H9 (cell line): ENCODE measurements around the gene TSC2. TPM values are rescaled to one million over a fixed set of nuclear protein-coding genes. Genes with fewer than 3 reads are reported as not detected.
"Not testable (repeated sequence)": the region's sequence is repeated elsewhere in the genome, so short reads cannot be mapped to it uniquely, and the experiment has no call there.

Experiments
- DNase-seq: peaks from one replicate; pipeline ENCODE4 v3.0.0-alpha.2; 2017
- H2AFZ ChIP-seq: one replicate; pipeline ENCODE4 v1.6.1; 2013; ENCODE audit warnings: mild to moderate bottlenecking, low read length, control low read depth, moderate library complexity
- H2AK5ac ChIP-seq: 2 replicates; pipeline ENCODE4 v1.6.1; 2013; ENCODE audit warnings: low read length, control low read depth, mixed read lengths; ENCODE audit not compliant: insufficient read length
- H2BK120ac ChIP-seq: one replicate; pipeline ENCODE4 v1.6.1; 2013; ENCODE audit warnings: low read depth, mild to moderate bottlenecking, low read length, control low read depth, inconsistent platforms; ENCODE audit not compliant: poor library complexity, severe bottlenecking
- H2BK12ac ChIP-seq: 2 replicates; pipeline ENCODE4 v1.6.1; 2013; ENCODE audit warnings: low read length, control low read depth, mixed read lengths, low read depth; ENCODE audit not compliant: insufficient read length
- H2BK15ac ChIP-seq: 2 replicates; pipeline ENCODE4 v1.6.1; 2013; ENCODE audit warnings: low read depth, low read length, control low read depth
- H2BK20ac ChIP-seq: one replicate; pipeline ENCODE4 v1.6.1; 2013; ENCODE audit warnings: low read depth, mild to moderate bottlenecking, low read length, control low read depth, inconsistent platforms; ENCODE audit not compliant: poor library complexity, severe bottlenecking
- H2BK5ac ChIP-seq: 2 replicates; pipeline ENCODE4 v1.6.1; 2013; ENCODE audit warnings: low read length, control low read depth, mixed read lengths; ENCODE audit not compliant: insufficient read length
- H3K14ac ChIP-seq: 2 replicates; pipeline ENCODE4 v1.6.1; 2013; ENCODE audit warnings: low read length, control low read depth; ENCODE audit not compliant: insufficient read depth
- H3K18ac ChIP-seq: 2 replicates; pipeline ENCODE4 v1.6.1; 2013; ENCODE audit warnings: low read depth, mild to moderate bottlenecking, mixed read lengths, low read length, control low read depth; ENCODE audit not compliant: insufficient read length
- H3K23ac ChIP-seq: 2 replicates; pipeline ENCODE4 v1.6.1; 2013; ENCODE audit warnings: low read length, control low read depth, mixed read lengths, low read depth; ENCODE audit not compliant: insufficient read length
- H3K23me2 ChIP-seq: 2 replicates; pipeline ENCODE4 v1.6.1; 2013; ENCODE audit warnings: low read depth, mild to moderate bottlenecking, mixed read lengths, low read length, control low read depth; ENCODE audit not compliant: insufficient read length, poor library complexity, severe bottlenecking
- H3K27ac ChIP-seq: 2 replicates; pipeline ENCODE4 v1.5.1; 2013; ENCODE audit warnings: low read length, control low read depth, mixed read lengths, low read depth; ENCODE audit not compliant: insufficient read length
- H3K27me3 ChIP-seq: 2 replicates; pipeline ENCODE4 v1.6.1; 2013; ENCODE audit warnings: low read length, control low read depth, inconsistent platforms; ENCODE audit not compliant: insufficient read depth
- H3K4ac ChIP-seq: 2 replicates; pipeline ENCODE4 v1.6.1; 2013; ENCODE audit warnings: low read depth, mild to moderate bottlenecking, control low read depth, inconsistent platforms, low read length, moderate library complexity
- H3K4me1 ChIP-seq: 2 replicates; pipeline ENCODE4 v1.6.1; 2013; ENCODE audit warnings: low read length, control low read depth, inconsistent platforms; ENCODE audit not compliant: insufficient read depth
- H3K4me2 ChIP-seq: 2 replicates; pipeline ENCODE4 v1.6.1; 2013; ENCODE audit warnings: low read length, control low read depth, mixed read lengths; ENCODE audit not compliant: insufficient read length, insufficient read depth
- H3K56ac ChIP-seq: 2 replicates; pipeline ENCODE4 v1.6.1; 2013; ENCODE audit warnings: low read depth, mild to moderate bottlenecking, mixed read lengths, low read length, control low read depth; ENCODE audit not compliant: insufficient read length
- H3K79me1 ChIP-seq: 2 replicates; pipeline ENCODE4 v1.6.1; 2013; ENCODE audit warnings: low read depth, mild to moderate bottlenecking, moderate library complexity, low read length, control low read depth, inconsistent platforms; ENCODE audit not compliant: insufficient read depth, poor library complexity, severe bottlenecking
- H3K79me2 ChIP-seq: 2 replicates; pipeline ENCODE4 v1.6.1; 2013; ENCODE audit warnings: low read length, control low read depth, inconsistent platforms; ENCODE audit not compliant: insufficient read depth
- H3K9ac ChIP-seq: 2 replicates; pipeline ENCODE4 v1.6.1; 2013; ENCODE audit warnings: low read length, control low read depth, mixed read lengths; ENCODE audit not compliant: insufficient read length; ENCODE audit errors: extremely low read depth
- H3K9me3 ChIP-seq: one replicate; pipeline ENCODE4 v1.6.1; 2013; ENCODE audit warnings: low read depth, low read length, inconsistent platforms; ENCODE audit not compliant: control insufficient read depth
- H3T11ph ChIP-seq: one replicate; pipeline ENCODE4 v1.6.1; 2013; ENCODE audit warnings: mild to moderate bottlenecking, low read length, control low read depth, inconsistent platforms
- H4K20me1 ChIP-seq: one replicate; pipeline ENCODE4 v1.6.1; 2013; ENCODE audit not compliant: control insufficient read depth, insufficient read length, insufficient read depth
- H4K5ac ChIP-seq: 2 replicates; pipeline ENCODE4 v1.6.1; 2013; ENCODE audit warnings: low read depth, mild to moderate bottlenecking, mixed read lengths, low read length, control low read depth; ENCODE audit not compliant: insufficient read length
- H4K8ac ChIP-seq: replicated peaks from 2 replicates; pipeline ENCODE4 v1.6.1; 2013; ENCODE audit warnings: low read length, control low read depth, mixed read lengths, low read depth; ENCODE audit not compliant: insufficient read length
- H4K91ac ChIP-seq: 2 replicates; pipeline ENCODE4 v1.6.1; 2013; ENCODE audit warnings: low read depth, mild to moderate bottlenecking, moderate library complexity, mixed read lengths, low read length, control low read depth; ENCODE audit not compliant: insufficient read length
- H3K27ac Mint-ChIP-seq, 3 experiments: 2 replicates in 2 of 3; 3 replicates in 1 of 3; pipeline ENCODE4 v1.8.0; 2020 to 2021; ENCODE audit warnings: mixed read lengths in 3 of 3, mild to moderate bottlenecking in 1 of 3, moderate library complexity in 1 of 3
- H3K27me3 Mint-ChIP-seq: 2 replicates; pipeline ENCODE4 v1.8.0; 2021; ENCODE audit warnings: low read depth, mild to moderate bottlenecking, moderate library complexity, mixed read lengths
- H3K36me3 Mint-ChIP-seq, 3 experiments: 2 replicates in 2 of 3; 3 replicates in 1 of 3; pipeline ENCODE4 v1.8.0; 2020 to 2021; ENCODE audit warnings: low read depth in 3 of 3, mixed read lengths in 3 of 3; ENCODE audit not compliant: insufficient read depth in 1 of 3
- H3K4me1 Mint-ChIP-seq, 2 experiments: 2 replicates each; pipeline ENCODE4 v1.8.0; 2020; ENCODE audit warnings: mixed read lengths in 2 of 2
- H3K4me3 Mint-ChIP-seq, 2 experiments: 2 replicates in 1 of 2; 3 replicates in 1 of 2; pipeline ENCODE4 v1.8.0; 2020 to 2021; ENCODE audit warnings: mild to moderate bottlenecking in 2 of 2, mixed read lengths in 2 of 2, moderate library complexity in 1 of 2
- H3K9me3 Mint-ChIP-seq, 2 experiments: 2 replicates in 1 of 2; 3 replicates in 1 of 2; pipeline ENCODE4 v1.8.0; 2020; ENCODE audit warnings: mild to moderate bottlenecking in 2 of 2, mixed read lengths in 2 of 2, moderate library complexity in 1 of 2
- WGBS: extraction: QIAGEN DNeasy Blood & Tissue Kit; methylation state at CpG from one replicate; pipeline ENCODE4 v1.1.7; 2013; ENCODE audit warnings: missing lambda C conversion rate, low lambda C conversion rate, mixed read lengths; ENCODE audit not compliant: insufficient read length; ENCODE audit errors: extremely low coverage; 5-methylcytosine and 5-hydroxymethylcytosine counted together
- total RNA-seq: library from RNA; stranded (reverse); gene quantifications from 2 replicates; pipeline ENCODE4 v1.2.1, GENCODE V29; 2021

Gene TSC2
- total RNA-seq, 1 experiment from 2014 or later: 122 TPM

DNA sequence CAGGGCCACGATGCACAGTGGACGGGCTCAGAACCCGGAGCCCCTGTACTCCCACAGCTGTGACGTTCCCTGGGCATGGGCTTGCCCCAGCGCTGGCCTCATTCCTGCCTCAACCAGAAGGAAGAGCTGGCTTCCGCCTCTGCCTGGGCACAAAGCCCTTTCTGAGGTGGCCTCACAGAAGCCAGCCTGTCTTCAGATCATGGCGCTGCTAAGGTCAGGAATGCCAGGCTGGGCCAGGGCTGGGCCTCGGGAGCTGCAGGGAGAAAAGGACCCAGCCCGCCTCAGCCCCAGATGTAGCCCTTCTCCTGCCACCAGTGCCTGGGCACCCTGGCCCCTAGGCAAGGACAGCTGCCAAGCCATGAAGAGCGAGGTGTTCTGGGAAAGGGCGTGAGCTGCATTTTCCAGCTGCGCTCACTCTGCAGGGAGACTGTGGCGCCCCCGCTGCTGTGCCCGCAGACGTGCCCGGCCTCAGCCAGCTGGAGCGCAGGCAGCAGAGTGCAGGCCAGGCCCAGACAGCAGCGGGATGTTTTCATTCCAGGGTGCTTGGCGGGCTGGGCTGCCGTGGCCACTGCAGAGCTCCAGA is 78.5 kb downstream of the TSC2 start:
- H4K20me1 ChIP-seq, H3K27me3 Mint-ChIP-seq, H3K36me3 Mint-ChIP-seq, H3K18ac ChIP-seq, H3K4ac ChIP-seq, H3K9ac ChIP-seq, H3K4me2 ChIP-seq, H3K9me3 ChIP-seq, H3T11ph ChIP-seq, H3K27ac Mint-ChIP-seq, H3K14ac ChIP-seq, H4K8ac ChIP-seq, H3K56ac ChIP-seq, H2BK5ac ChIP-seq, H2AK5ac ChIP-seq, H3K23ac ChIP-seq, H2BK120ac ChIP-seq, DNase-seq, H3K9me3 Mint-ChIP-seq, H2AFZ ChIP-seq, H3K4me1 ChIP-seq, H3K27me3 ChIP-seq, H3K79me1 ChIP-seq, H3K27ac ChIP-seq, H2BK15ac ChIP-seq, H4K5ac ChIP-seq, H2BK12ac ChIP-seq, H3K23me2 ChIP-seq, H2BK20ac ChIP-seq, H4K91ac ChIP-seq, H3K79me2 ChIP-seq: not testable (repeated sequence)
- Mint-ChIP-seq H3K4me1 (peaks cover 20 to 25% of the 10 kb centered on the region in 2 experiments), H3K4me3 (peak overlapping the region in 1 of 2 experiments; percentile 25; a peak in 1 of 5 replicates)
- WGBS: no CpG with 5 or more reads among the region's 21 CpGs

- H3K79me2 ChIP-seq, H2BK120ac ChIP-seq, H3K56ac ChIP-seq, H2BK15ac ChIP-seq, H2AFZ ChIP-seq, H3K4me2 ChIP-seq, H3K14ac ChIP-seq, H3K23ac ChIP-seq, H3K9me3 Mint-ChIP-seq, H3K23me2 ChIP-seq, DNase-seq, H4K20me1 ChIP-seq, H3K18ac ChIP-seq, H3K79me1 ChIP-seq, H4K5ac ChIP-seq, H2BK5ac ChIP-seq, H2BK20ac ChIP-seq, H3K9me3 ChIP-seq, H3T11ph ChIP-seq, H3K9ac ChIP-seq, H3K27me3 Mint-ChIP-seq, H3K27ac ChIP-seq, H3K4ac ChIP-seq, H3K4me1 ChIP-seq, H4K8ac ChIP-seq, H3K27me3 ChIP-seq, H2BK12ac ChIP-seq, H3K36me3 Mint-ChIP-seq, H2AK5ac ChIP-seq, H4K91ac ChIP-seq: not testable (repeated sequence)
- peak overlapping the region in 1 of 2 experiments; percentile 60; a peak in 2 of 5 replicates for H3K4me3 Mint-ChIP-seq
- H3K4me1 Mint-ChIP-seq: peaks cover 20 to 25% of the 10 kb centered on the region in 2 experiments
- no CpG with 5 or more reads among the region's 31 CpGs for WGBS
- H3K27ac Mint-ChIP-seq: peak overlapping the region in 2 of 3 experiments; percentile 34 to 90; a peak in 2 of 7 replicates
These were observed 79.3 kb downstream of the TSC2 start for GRCh38 chr16:2126928-2127556.
